CD4-positive, CD25-positive, alpha-beta regulatory T cell (primary cell): ENCODE data around the gene SLC16A3. TPM values are rescaled to one million over a fixed set of nuclear protein-coding genes. Genes with fewer than 3 reads are reported as not detected.

Experiments
- ATAC-seq, 2 donors: fragments of 150-1000 bp; cut with Tn5 transposase; one replicate each; pipeline ENCODE4 v1.10.0; 2021; ENCODE audit warnings: low read depth in 2 of 2, moderate number of reproducible peaks in 2 of 2, moderate library complexity in 1 of 2
- DNase-seq, 3 donors: peaks; one replicate each; pipeline versions ENCODE4 v3.0.0 to v3.0.0-alpha.2; 2012 to 2022; ENCODE audit warnings: mixed read lengths in 1 of 3
- H3K27ac ChIP-seq: one replicate; pipeline ENCODE4 v1.7.0; 2013; ENCODE audit warnings: mild to moderate bottlenecking, low read length; ENCODE audit not compliant: insufficient read depth, poor library complexity, severe bottlenecking
- H3K27me3 ChIP-seq: one replicate; pipeline ENCODE4 v1.7.0; 2013; ENCODE audit warnings: low read length; ENCODE audit not compliant: control insufficient read depth, insufficient read depth
- H3K36me3 ChIP-seq: one replicate; pipeline ENCODE4 v1.7.0; 2013; ENCODE audit warnings: mild to moderate bottlenecking, low read length, moderate library complexity; ENCODE audit not compliant: control insufficient read depth, insufficient read depth
- H3K4me1 ChIP-seq: 2 replicates; pipeline ENCODE4 v1.7.0; 2013; ENCODE audit warnings: mild to moderate bottlenecking, low read length; ENCODE audit not compliant: insufficient read depth, control insufficient read depth, poor library complexity, severe bottlenecking
- H3K4me3 ChIP-seq: one replicate; pipeline ENCODE4 v1.7.0; 2013; ENCODE audit warnings: low read depth, mild to moderate bottlenecking, low read length, moderate library complexity
- H3K9me3 ChIP-seq, 2 experiments: 1 replicate in 1 of 2; 2 replicates in 1 of 2; pipeline ENCODE4 v1.7.0; 2013; ENCODE audit warnings: low read length in 2 of 2, mild to moderate bottlenecking in 1 of 2, moderate library complexity in 1 of 2; ENCODE audit not compliant: control insufficient read depth in 2 of 2
- H3K27ac Mint-ChIP-seq, 3 donors: one replicate each; pipeline ENCODE4 v1.8.0; 2020 to 2022; ENCODE audit warnings: mild to moderate bottlenecking in 3 of 3, mixed read lengths in 3 of 3, moderate library complexity in 2 of 3
- H3K27me3 Mint-ChIP-seq: one replicate; pipeline ENCODE4 v1.8.0; 2022; ENCODE audit warnings: mild to moderate bottlenecking, mixed read lengths
- H3K36me3 Mint-ChIP-seq: one replicate; pipeline ENCODE4 v1.8.0; 2020; ENCODE audit warnings: mixed read lengths
- H3K4me1 Mint-ChIP-seq, 4 donors: one replicate each; pipeline ENCODE4 v1.8.0; 2020 to 2022; ENCODE audit warnings: mixed read lengths in 4 of 4, mild to moderate bottlenecking in 1 of 4
- H3K4me3 Mint-ChIP-seq, 4 donors: one replicate each; pipeline ENCODE4 v1.8.0; 2020 to 2022; ENCODE audit warnings: mild to moderate bottlenecking in 4 of 4, mixed read lengths in 4 of 4, moderate library complexity in 3 of 4
- H3K9me3 Mint-ChIP-seq, 7 donors: one replicate each; pipeline ENCODE4 v1.8.0; 2020 to 2022; ENCODE audit warnings: mixed read lengths in 7 of 7, mild to moderate bottlenecking in 3 of 7, moderate library complexity in 2 of 7
- polyA plus RNA-seq, 4 donors: library from polyadenylated mRNA; unstranded; fragments of 300-500 nt; fragmentation: Illumina TruSeq; gene quantifications; one replicate each; pipeline ENCODE4 v1.2.3, GENCODE V29; 2021
- total RNA-seq: library from RNA; stranded (reverse); gene quantifications from one replicate; pipeline ENCODE4 v1.2.3, GENCODE V29; 2022

Gene SLC16A3
- total and polyA plus RNA-seq, 5 donors from 2014 or later, result 1.5 to 52.5 (median 2.3) TPM

DNA sequence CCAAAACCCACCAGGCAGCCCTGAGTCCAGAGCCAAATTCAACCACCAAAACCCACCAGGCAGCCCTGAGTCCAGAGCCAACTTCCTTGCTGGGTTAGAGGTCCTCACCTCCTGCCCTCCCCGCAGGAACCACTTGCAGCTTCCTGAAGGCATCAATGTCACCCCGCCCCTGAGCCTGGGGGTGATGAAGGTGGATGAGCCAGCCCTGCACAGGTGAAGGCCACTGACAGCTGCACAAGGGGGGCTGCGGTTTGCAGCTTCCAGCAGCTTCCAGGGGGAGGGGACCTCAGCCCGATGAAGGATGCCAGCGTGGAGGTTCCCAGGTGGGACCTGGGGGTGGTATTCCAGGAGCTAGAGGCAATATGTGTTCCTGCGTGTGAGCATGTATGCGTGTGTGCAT lies 52.2 kb downstream of the SLC16A3 start:
- H3K4me1 ChIP-seq, result peaks cover 4% of the 10 kb centered on the region
- no peaks in the 10 kb centered on the region for H3K36me3 ChIP-seq
- H3K4me1 Mint-ChIP-seq, result peaks cover 0 to 7% (median 3%) of the 10 kb centered on the region in 4 donors
- H3K27ac Mint-ChIP-seq, result peak overlapping the region in 1 of 3 donors; percentile 73
- H3K27ac ChIP-seq, result no peak overlapping the region
- no peaks in the 10 kb centered on the region for H3K9me3 Mint-ChIP-seq
- H3K4me3 ChIP-seq, result no peak overlapping the region
- no peak for ATAC-seq
- peaks cover 5% of the 10 kb centered on the region for H3K27me3 Mint-ChIP-seq
- no peaks in the 10 kb centered on the region for H3K9me3 ChIP-seq
- peak overlapping the region in 1 of 4 donors; percentile 5 for H3K4me3 Mint-ChIP-seq
- DNase-seq, result no peak
- H3K36me3 Mint-ChIP-seq, result no peaks in the 10 kb centered on the region
- no peaks in the 10 kb centered on the region for H3K27me3 ChIP-seq

GRCh38 chr17:82281502-82282238 lies 52.8 kb downstream of the SLC16A3 start:
- H3K27ac Mint-ChIP-seq, result peak overlapping the region in 1 of 3 donors; percentile 73
- Histone ChIP-seq H3K27ac (no peak overlapping the region), H3K4me1 (peaks cover 4% of the 10 kb centered on the region), H3K27me3 (no peaks in the 10 kb centered on the region), H3K9me3 (no peaks in the 10 kb centered on the region), H3K36me3 (no peaks in the 10 kb centered on the region), H3K4me3 (no peak overlapping the region)
- H3K9me3 Mint-ChIP-seq, result no peaks in the 10 kb centered on the region
- H3K36me3 Mint-ChIP-seq, result no peaks in the 10 kb centered on the region
- peaks cover 5% of the 10 kb centered on the region for H3K27me3 Mint-ChIP-seq
- ATAC-seq (no peak), DNase-seq (no peak)
- H3K4me3 Mint-ChIP-seq, result peak overlapping the region in 1 of 4 donors; percentile 5
- peaks cover 0 to 7% (median 3%) of the 10 kb centered on the region in 4 donors for H3K4me1 Mint-ChIP-seq

- DNase-seq (no peak), ATAC-seq (no peak)
- H3K27ac Mint-ChIP-seq, result peak overlapping the region in 1 of 3 donors; percentile 20
- no peaks in the 10 kb centered on the region for H3K36me3 Mint-ChIP-seq
- peaks cover 4% of the 10 kb centered on the region for H3K4me1 ChIP-seq
- no peak overlapping the region for H3K4me3 Mint-ChIP-seq
- no peaks in the 10 kb centered on the region for H3K9me3 Mint-ChIP-seq
- H3K27ac ChIP-seq, result no peak overlapping the region
- H3K9me3 ChIP-seq, result no peaks in the 10 kb centered on the region
- no peaks in the 10 kb centered on the region for H3K36me3 ChIP-seq
- no peaks in the 10 kb centered on the region for H3K27me3 ChIP-seq
- H3K4me3 ChIP-seq, result no peak overlapping the region
- H3K27me3 Mint-ChIP-seq, result peaks cover 5% of the 10 kb centered on the region
- H3K4me1 Mint-ChIP-seq, result peaks cover 0 to 7% (median 3%) of the 10 kb centered on the region in 4 donors
These were observed 53.7 kb downstream of the SLC16A3 start for GRCh38 chr17:82282239-82283207.

GRCh38 chr17:82283208-82283749 lies 54.4 kb downstream of the SLC16A3 start:
- DNase-seq, result no peak
- Mint-ChIP-seq H3K4me1 (peaks cover 0 to 7% (median 3%) of the 10 kb centered on the region in 4 donors), H3K4me3 (no peak overlapping the region), H3K9me3 (no peaks in the 10 kb centered on the region), H3K27me3 (peaks cover 5% of the 10 kb centered on the region), H3K27ac (peak overlapping the region in 1 of 3 donors; percentile 14), H3K36me3 (no peaks in the 10 kb centered on the region)
- Histone ChIP-seq H3K27ac (no peak overlapping the region), H3K27me3 (no peaks in the 10 kb centered on the region), H3K36me3 (no peaks in the 10 kb centered on the region), H3K4me3 (no peak overlapping the region), H3K4me1 (peaks cover 4% of the 10 kb centered on the region), H3K9me3 (no peaks in the 10 kb centered on the region)
- ATAC-seq, result peak in 1 of 2 donors; percentile 42

DNA sequence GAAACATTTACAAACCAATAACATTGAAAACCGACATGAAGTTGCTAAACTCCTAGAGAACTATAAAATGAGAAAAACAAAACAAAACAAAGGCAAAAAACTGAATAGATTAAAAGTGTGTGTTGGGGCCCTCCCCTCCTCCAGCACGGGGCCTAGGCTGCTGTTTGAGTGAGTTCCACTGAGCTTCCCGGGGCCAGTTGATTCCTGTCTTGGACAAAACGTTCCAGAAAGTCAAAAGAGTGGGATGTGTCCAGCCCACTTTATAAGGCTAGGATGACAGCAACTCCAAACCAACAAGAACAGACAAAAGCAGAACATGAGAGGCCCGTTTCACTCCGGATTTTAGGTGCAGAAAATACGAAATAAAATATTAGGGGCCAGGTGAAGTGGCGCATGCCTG lies 56.3 kb downstream of the SLC16A3 start:
- no peaks in the 10 kb centered on the region for H3K9me3 Mint-ChIP-seq
- H3K4me1 Mint-ChIP-seq, result peaks cover 0 to 7% (median 3%) of the 10 kb centered on the region in 4 donors
- ATAC-seq (no peak), DNase-seq (no peak)
- Histone ChIP-seq H3K27ac (no peak overlapping the region), H3K36me3 (no peaks in the 10 kb centered on the region), H3K4me1 (peaks cover 4% of the 10 kb centered on the region), H3K4me3 (no peak overlapping the region), H3K27me3 (no peaks in the 10 kb centered on the region), H3K9me3 (no peaks in the 10 kb centered on the region)
- no peaks in the 10 kb centered on the region for H3K36me3 Mint-ChIP-seq
- H3K27me3 Mint-ChIP-seq, result peaks cover 5% of the 10 kb centered on the region
- peak overlapping the region in 2 of 3 donors; percentile 20 to 77 for H3K27ac Mint-ChIP-seq
- no peak overlapping the region for H3K4me3 Mint-ChIP-seq

- Mint-ChIP-seq H3K4me3 (peak overlapping the region in 1 of 4 donors; percentile 54), H3K9me3 (no peaks in the 10 kb centered on the region), H3K27me3 (no peaks in the 10 kb centered on the region), H3K4me1 (peaks cover 0 to 4% (median 1%) of the 10 kb centered on the region in 4 donors), H3K36me3 (no peaks in the 10 kb centered on the region), H3K27ac (peak overlapping the region in 1 of 3 donors; percentile 66)
- ATAC-seq (no peak), DNase-seq (no peak)
- no peak overlapping the region for H3K27ac ChIP-seq
- no peaks in the 10 kb centered on the region for H3K9me3 ChIP-seq
- H3K36me3 ChIP-seq, result no peaks in the 10 kb centered on the region
- H3K4me1 ChIP-seq, result peaks cover 6% of the 10 kb centered on the region
- no peak overlapping the region for H3K4me3 ChIP-seq
- H3K27me3 ChIP-seq, result no peaks in the 10 kb centered on the region
These were observed 58.4 kb downstream of the SLC16A3 start for GRCh38 chr17:82287013-82287867.
